ENCODE data around the gene HOXA3. TPM values are rescaled to one million over a fixed set of nuclear protein-coding genes. Genes with fewer than 3 reads are reported as not detected.

The HOXA3 gene
- total RNA-seq, 1 experiment from 2014 or later: 9.2 TPM

DNA sequence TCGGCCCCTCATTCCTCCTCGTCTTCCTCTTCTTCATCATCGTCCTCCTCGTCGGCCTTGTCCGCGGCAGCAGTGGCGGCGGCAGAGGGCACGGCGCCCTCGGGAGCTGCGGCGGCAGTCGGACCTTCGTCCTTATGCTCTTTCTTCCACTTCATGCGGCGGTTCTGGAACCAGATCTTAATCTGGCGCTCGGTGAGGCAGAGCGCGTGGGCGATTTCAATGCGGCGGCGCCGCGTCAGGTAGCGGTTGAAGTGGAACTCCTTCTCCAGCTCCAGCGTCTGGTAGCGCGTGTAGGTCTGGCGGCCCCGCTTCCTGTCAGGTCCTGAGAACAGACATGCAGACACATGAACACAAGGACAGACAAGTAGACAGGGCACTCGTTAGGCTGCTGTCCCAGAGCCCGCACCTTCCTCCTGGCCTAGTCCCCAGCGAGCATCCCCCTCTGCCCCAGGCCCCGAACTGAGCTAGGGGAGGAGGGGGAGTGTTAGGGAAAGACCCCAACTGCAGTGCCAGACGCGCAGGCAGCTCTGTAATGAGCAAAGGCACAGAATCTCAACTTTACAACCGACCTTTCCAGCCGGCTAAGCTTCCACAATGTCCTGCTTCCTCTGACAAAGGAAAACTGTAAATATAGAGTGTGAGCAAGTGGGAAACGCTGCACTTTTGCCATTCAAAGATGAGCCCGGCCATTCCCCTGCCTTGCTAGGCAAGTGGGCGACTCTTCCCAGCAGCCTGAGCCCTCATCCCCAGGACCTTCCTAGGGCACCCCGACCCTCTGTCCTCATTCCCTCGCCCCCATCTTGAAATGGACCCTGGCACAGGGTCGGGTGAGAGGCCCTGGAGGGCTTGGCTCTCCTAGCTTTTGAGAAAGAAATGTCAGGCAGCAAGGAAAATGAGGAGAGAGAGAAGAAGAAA lies 2.8 kb upstream of the HOXA3 start:
- POLR2A ChIA-PET: no interaction called here

More for the DNA sequence above, 2.8 kb upstream of the HOXA3 start:
- Histone ChIP-seq H3K36me3 (ENCODE audit: control insufficient read depth in 1 of 2, insufficient read depth in 2 of 2, low read length in 2 of 2) (no peaks in the 10 kb centered on the region), H2AFZ (ENCODE audit: low read depth, low read length, poor library complexity, severe bottlenecking) (no peak overlapping the region), H3K27me3 (ENCODE audit: insufficient read depth, low read length) (no peaks in the 10 kb centered on the region), H3K27ac (ENCODE audit: low read depth, low read length) (peak overlapping the region; percentile 91), H3K9me3 (ENCODE audit: control insufficient read depth in 1 of 2, insufficient read depth in 1 of 2, low read depth in 1 of 2, low read length in 2 of 2) (no peaks in the 10 kb centered on the region), H3K9ac (ENCODE audit: low read length) (peak overlapping the region; percentile 94), H3K4me2 (ENCODE audit: low read length) (peak overlapping the region; percentile 100), H3K4me3 (replicated peaks in 1 of 2; ENCODE audit: low read depth in 1 of 2, low read length in 2 of 2) (peak overlapping the region; percentile 70 to 88), H3K4me1 (ENCODE audit: control insufficient read depth in 1 of 2, insufficient read depth in 2 of 2, low read length in 2 of 2) (peaks cover 15 to 52% of the 10 kb centered on the region in 2 experiments), H4K20me1 (ENCODE audit: insufficient read depth) (no peaks in the 10 kb centered on the region), H3K79me2 (ENCODE audit: insufficient read depth, low read length) (peaks cover 27% of the 10 kb centered on the region), H3K9me2 (ENCODE audit: insufficient read depth) (no peaks in the 10 kb centered on the region)
- ChIA-PET RAD21 (ENCODE audit: low non-redundant PET in 1 of 2, low total read pairs in 2 of 2, uncharacterized antibody in 2 of 2, unreplicated experiment in 2 of 2) (no interaction called here), CTCF (interaction anchor here (2.0 kb wide), 1 partner anchor 11 kb away, joined by 4 read pairs; no protein-coding TSS in a partner anchor)
- no peak for ATAC-seq
- TF ChIP-seq FOSL1 (IDR thresholded peaks at IDR 0.05; ENCODE audit: low read depth): no peak
- TF ChIP-seq, protein P1, sequence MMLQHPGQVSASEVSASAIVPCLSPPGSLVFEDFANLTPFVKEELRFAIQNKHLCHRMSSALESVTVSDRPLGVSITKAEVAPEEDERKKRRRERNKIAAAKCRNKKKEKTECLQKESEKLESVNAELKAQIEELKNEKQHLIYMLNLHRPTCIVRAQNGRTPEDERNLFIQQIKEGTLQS (IDR thresholded peaks at IDR 0.05): no peak
- no peak for TF ChIP-seq EZH2phosphoT487 (IDR thresholded peaks at IDR 0.05; ENCODE audit: borderline replicate concordance)
- TF ChIP-seq ELF1 (IDR thresholded peaks at IDR 0.05; ENCODE audit: borderline replicate concordance, low read depth): no peak
- TF ChIP-seq, protein P2, sequence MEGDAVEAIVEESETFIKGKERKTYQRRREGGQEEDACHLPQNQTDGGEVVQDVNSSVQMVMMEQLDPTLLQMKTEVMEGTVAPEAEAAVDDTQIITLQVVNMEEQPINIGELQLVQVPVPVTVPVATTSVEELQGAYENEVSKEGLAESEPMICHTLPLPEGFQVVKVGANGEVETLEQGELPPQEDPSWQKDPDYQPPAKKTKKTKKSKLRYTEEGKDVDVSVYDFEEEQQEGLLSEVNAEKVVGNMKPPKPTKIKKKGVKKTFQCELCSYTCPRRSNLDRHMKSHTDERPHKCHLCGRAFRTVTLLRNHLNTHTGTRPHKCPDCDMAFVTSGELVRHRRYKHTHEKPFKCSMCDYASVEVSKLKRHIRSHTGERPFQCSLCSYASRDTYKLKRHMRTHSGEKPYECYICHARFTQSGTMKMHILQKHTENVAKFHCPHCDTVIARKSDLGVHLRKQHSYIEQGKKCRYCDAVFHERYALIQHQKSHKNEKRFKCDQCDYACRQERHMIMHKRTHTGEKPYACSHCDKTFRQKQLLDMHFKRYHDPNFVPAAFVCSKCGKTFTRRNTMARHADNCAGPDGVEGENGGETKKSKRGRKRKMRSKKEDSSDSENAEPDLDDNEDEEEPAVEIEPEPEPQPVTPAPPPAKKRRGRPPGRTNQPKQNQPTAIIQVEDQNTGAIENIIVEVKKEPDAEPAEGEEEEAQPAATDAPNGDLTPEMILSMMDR (IDR thresholded peaks at IDR 0.05 in 2 of 3, conservative IDR thresholded peaks at IDR 0.05 in 1 of 3; ENCODE audit: borderline replicate concordance in 1 of 3, insufficient read depth in 1 of 3, low read depth in 2 of 3, low read length in 2 of 3): no peak
- no TSS peak for BruUV-seq (replicated peaks)
- intact Hi-C loops (cut with micrococcal nuclease): loop anchor here (5.0 kb wide), 1 partner anchor 303 kb away; no protein-coding TSS in a partner anchor
- no peak for DNase-seq (ENCODE audit: low read depth, low spot score)

Measured in HCT116 (cell line).